BE2C (cell line): ENCODE data around the gene CPHXL2.

ENCODE experiments used
- DNase-seq: peaks from one replicate; pipeline ENCODE4 v3.0.0-alpha.2; 2020
- H3K27me3 ChIP-seq: fragments of 250-450 bp; sonication (Bioruptor Pico); 2 replicates; pipeline ENCODE4 v1.5.1; 2020; ENCODE audit warnings: mild to moderate bottlenecking
- H3K36me3 ChIP-seq: fragments of 250-450 bp; sonication (Bioruptor Pico); 2 replicates; pipeline ENCODE4 v1.5.1; 2020; ENCODE audit warnings: mild to moderate bottlenecking
- H3K4me1 ChIP-seq: fragments of 250-450 bp; sonication (Bioruptor Pico); 2 replicates; pipeline ENCODE4 v1.5.1; 2020
- H3K4me3 ChIP-seq: 2 replicates; pipeline ENCODE4 v1.5.1; 2011; ENCODE audit warnings: low read depth, low read length
- H3K9me3 ChIP-seq: fragments of 250-450 bp; sonication (Bioruptor Pico); 2 replicates; pipeline ENCODE4 v1.5.1; 2020
- TF ChIP-seq, protein P1 (sequence below): IDR thresholded peaks from 2 replicates; pipeline ENCODE4 v1.5.1; 2012; ENCODE audit warnings: mild to moderate bottlenecking, low read depth, low read length

CPHXL2 gene

GRCh38 chr16:75702242-75702641, 25.4 kb upstream of the CPHXL2 start:
- no peaks in the 10 kb centered on the region for H3K4me1 ChIP-seq
- DNase-seq: no peak
- no peaks in the 10 kb centered on the region for H3K9me3 ChIP-seq
- TF ChIP-seq, protein P1, sequence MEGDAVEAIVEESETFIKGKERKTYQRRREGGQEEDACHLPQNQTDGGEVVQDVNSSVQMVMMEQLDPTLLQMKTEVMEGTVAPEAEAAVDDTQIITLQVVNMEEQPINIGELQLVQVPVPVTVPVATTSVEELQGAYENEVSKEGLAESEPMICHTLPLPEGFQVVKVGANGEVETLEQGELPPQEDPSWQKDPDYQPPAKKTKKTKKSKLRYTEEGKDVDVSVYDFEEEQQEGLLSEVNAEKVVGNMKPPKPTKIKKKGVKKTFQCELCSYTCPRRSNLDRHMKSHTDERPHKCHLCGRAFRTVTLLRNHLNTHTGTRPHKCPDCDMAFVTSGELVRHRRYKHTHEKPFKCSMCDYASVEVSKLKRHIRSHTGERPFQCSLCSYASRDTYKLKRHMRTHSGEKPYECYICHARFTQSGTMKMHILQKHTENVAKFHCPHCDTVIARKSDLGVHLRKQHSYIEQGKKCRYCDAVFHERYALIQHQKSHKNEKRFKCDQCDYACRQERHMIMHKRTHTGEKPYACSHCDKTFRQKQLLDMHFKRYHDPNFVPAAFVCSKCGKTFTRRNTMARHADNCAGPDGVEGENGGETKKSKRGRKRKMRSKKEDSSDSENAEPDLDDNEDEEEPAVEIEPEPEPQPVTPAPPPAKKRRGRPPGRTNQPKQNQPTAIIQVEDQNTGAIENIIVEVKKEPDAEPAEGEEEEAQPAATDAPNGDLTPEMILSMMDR: no peak
- no peak overlapping the region for H3K4me3 ChIP-seq
- no peaks in the 10 kb centered on the region for H3K27me3 ChIP-seq
- no peaks in the 10 kb centered on the region for H3K36me3 ChIP-seq

GRCh38 chr16:75701361-75701760, 24.6 kb upstream of the CPHXL2 start, which contains the start of gene DUXB:
TSS of gene DUXB (minus strand) at chr16:75701461. CDS start at chr16:75701418, 43 bp downstream.
- H3K27me3 ChIP-seq: no peaks in the 10 kb centered on the region
- TF ChIP-seq, protein P1: no peak

GRCh38 chr16:75697571-75697970, 20.8 kb upstream of the CPHXL2 start:
- no peak for DNase-seq
- Histone ChIP-seq H3K4me3 (no peak overlapping the region), H3K4me1 (no peaks in the 10 kb centered on the region), H3K9me3 (no peaks in the 10 kb centered on the region), H3K36me3 (no peaks in the 10 kb centered on the region), H3K27me3 (no peaks in the 10 kb centered on the region)
- TF ChIP-seq, protein P1: no peak

More at GRCh38 chr16:75701361-75701760, 24.6 kb upstream of the CPHXL2 start, which contains the start of gene DUXB:
- no peaks in the 10 kb centered on the region for H3K9me3 ChIP-seq
- no peak for DNase-seq
- no peak within 1 kb of the TSS for H3K4me3 ChIP-seq
- no peaks in the 10 kb centered on the region for H3K4me1 ChIP-seq
- no peaks in the 10 kb centered on the region for H3K36me3 ChIP-seq

GRCh38 chr16:75695708-75696107, 18.9 kb upstream of the CPHXL2 start:
- Histone ChIP-seq H3K27me3 (no peaks in the 10 kb centered on the region), H3K9me3 (no peaks in the 10 kb centered on the region), H3K4me1 (no peaks in the 10 kb centered on the region), H3K4me3 (no peak overlapping the region), H3K36me3 (no peaks in the 10 kb centered on the region)
- TF ChIP-seq, protein P1: peak; percentile 46
- no peak for DNase-seq

- DNase-seq: no peak
- Histone ChIP-seq H3K36me3 (no peaks in the 10 kb centered on the region), H3K9me3 (no peaks in the 10 kb centered on the region), H3K4me3 (no peak overlapping the region), H3K27me3 (no peaks in the 10 kb centered on the region), H3K4me1 (no peaks in the 10 kb centered on the region)
- TF ChIP-seq, protein P1: no peak
Measured at GRCh38 chr16:75687361-75687760, 10.6 kb upstream of the CPHXL2 start.

- Histone ChIP-seq H3K36me3 (no peaks in the 10 kb centered on the region), H3K4me1 (no peaks in the 10 kb centered on the region), H3K4me3 (no peak overlapping the region), H3K9me3 (no peaks in the 10 kb centered on the region), H3K27me3 (no peaks in the 10 kb centered on the region)
- DNase-seq: no peak
- TF ChIP-seq, protein P1: no peak
Measured at GRCh38 chr16:75682308-75682707, 5.5 kb upstream of the CPHXL2 start.
